Kidney epithelial cell (primary cell): ENCODE data around the gene PTPRJ. TPM values are rescaled to one million over a fixed set of nuclear protein-coding genes. Genes with fewer than 3 reads are reported as not detected.

Experiments
- DNase-seq: peaks from one replicate; pipeline ENCODE4 v3.0.0-alpha.2; 2010; ENCODE audit warnings: low read depth
- H3K27me3 ChIP-seq: 2 replicates; pipeline ENCODE4 v1.6.0; 2011; ENCODE audit warnings: low read length; ENCODE audit not compliant: control insufficient read depth, insufficient read depth
- H3K36me3 ChIP-seq: 2 replicates; pipeline ENCODE4 v1.5.1; 2011; ENCODE audit warnings: low read length; ENCODE audit not compliant: control insufficient read depth, insufficient read depth
- H3K4me3 ChIP-seq: 2 replicates; pipeline ENCODE4 v1.5.1; 2011; ENCODE audit warnings: low read depth, mild to moderate bottlenecking, control low read depth, low read length
- CTCF ChIP-seq: IDR thresholded peaks from 2 replicates; pipeline ENCODE4 v1.5.1; 2011; ENCODE audit warnings: mild to moderate bottlenecking, moderate library complexity, low read length, control low read depth, inconsistent platforms; ENCODE audit not compliant: insufficient read depth, poor library complexity, severe bottlenecking
- total RNA-seq: library from RNA; depleted of rRNA; stranded (reverse); fragments of >200 nt; gene quantifications from 2 replicates; pipeline ENCODE4 v1.2.3, GENCODE V29; 2015

PTPRJ gene
- total RNA-seq, 1 donor from 2014 or later, result 42.3 TPM

GRCh38 chr11:47967577-47968525 is 12.5 kb upstream of the PTPRJ start:
- Histone ChIP-seq H3K36me3 (no peaks in the 10 kb centered on the region), H3K27me3 (no peaks in the 10 kb centered on the region), H3K4me3 (no peak overlapping the region)
- no peak for TF ChIP-seq CTCF
- DNase-seq, result no peak

- TF ChIP-seq CTCF, result no peak
- Histone ChIP-seq H3K4me3 (no peak overlapping the region), H3K36me3 (no peaks in the 10 kb centered on the region), H3K27me3 (no peaks in the 10 kb centered on the region)
- DNase-seq, result no peak
Measured at GRCh38 chr11:47969401-47969800, 11.0 kb upstream of the PTPRJ start.

GRCh38 chr11:47971501-47971900 is 8.9 kb upstream of the PTPRJ start:
- TF ChIP-seq CTCF, result no peak
- H3K4me3 ChIP-seq, result no peak overlapping the region
- no peaks in the 10 kb centered on the region for H3K27me3 ChIP-seq
- H3K36me3 ChIP-seq, result no peaks in the 10 kb centered on the region
- no peak for DNase-seq

GRCh38 chr11:47973173-47973572 is 7.2 kb upstream of the PTPRJ start:
- DNase-seq, result no peak
- Histone ChIP-seq H3K36me3 (no peaks in the 10 kb centered on the region), H3K4me3 (no peak overlapping the region), H3K27me3 (no peaks in the 10 kb centered on the region)
- no peak for TF ChIP-seq CTCF

GRCh38 chr11:47976931-47977330 is 3.4 kb upstream of the PTPRJ start:
- DNase-seq, result no peak
- TF ChIP-seq CTCF, result no peak
- Histone ChIP-seq H3K36me3 (peaks cover 4% of the 10 kb centered on the region), H3K27me3 (no peaks in the 10 kb centered on the region), H3K4me3 (no peak overlapping the region)
